GM18909 (cell line): ENCODE results near the gene GALNTL6.
A peak's percentile ranks its signal among the peaks of the same experiment; 100 is the strongest.
"Not testable (repeated sequence)": the region's sequence is repeated elsewhere in the genome, so short reads cannot be mapped to it uniquely, and the experiment has no call there.

Experiments used
- ATAC-seq: cut with Tn5 transposase; IDR thresholded peaks from one replicate; pipeline ENCODE4 v1.9.1; 2021; ENCODE audit warnings: mild to moderate bottlenecking; ENCODE audit not compliant: unreplicated experiment, poor library complexity

GALNTL6 gene

GRCh38 chr4:173019664-173020063, 1206.5 kb downstream of the GALNTL6 start:
- ATAC-seq: no peak

DNA sequence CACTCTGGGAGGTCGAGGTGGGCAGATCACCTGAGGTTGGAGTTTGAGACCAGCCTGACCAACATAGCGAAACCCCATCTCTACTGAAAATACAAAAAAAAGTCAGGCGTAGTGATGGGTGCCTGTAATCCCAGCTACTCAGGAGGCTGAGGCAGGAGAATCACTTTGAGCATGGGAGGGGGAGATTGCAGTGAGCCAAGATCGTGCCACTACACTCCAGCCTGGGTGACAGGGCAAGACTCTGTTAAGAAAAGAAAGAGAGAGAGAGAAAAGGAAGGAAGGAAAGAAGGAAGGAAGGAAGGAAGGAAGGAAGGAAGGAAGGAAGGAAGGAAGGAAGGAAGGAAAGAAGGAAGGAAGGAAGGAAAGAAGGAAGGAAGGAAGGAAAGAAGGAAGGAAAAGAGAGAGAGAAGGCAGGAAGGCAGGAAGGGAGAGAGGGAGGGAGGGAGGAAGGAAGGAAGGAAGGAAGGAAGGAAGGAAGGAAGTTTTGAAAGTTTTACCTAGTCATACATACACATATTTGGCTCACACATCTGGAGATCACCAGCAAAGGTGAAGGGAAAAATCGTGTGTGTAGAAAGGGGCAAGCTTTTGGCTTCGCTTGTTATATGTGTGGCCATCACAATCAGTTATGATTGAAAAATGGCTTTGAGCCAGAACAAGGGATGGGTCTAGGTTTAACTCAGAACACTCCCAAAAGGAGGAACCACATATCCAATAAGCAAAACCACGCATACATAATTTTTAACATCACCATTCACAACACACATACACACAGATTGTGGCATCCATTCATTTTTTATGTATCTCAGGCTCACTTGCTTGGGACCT, 1208.8 kb downstream of the GALNTL6 start:
- not testable (repeated sequence) for ATAC-seq

GRCh38 chr4:173024203-173024602, 1211.0 kb downstream of the GALNTL6 start:
- no peak for ATAC-seq

- peak; percentile 86 for ATAC-seq
Observed at GRCh38 chr4:173025131-173025530, 1211.9 kb downstream of the GALNTL6 start.

DNA sequence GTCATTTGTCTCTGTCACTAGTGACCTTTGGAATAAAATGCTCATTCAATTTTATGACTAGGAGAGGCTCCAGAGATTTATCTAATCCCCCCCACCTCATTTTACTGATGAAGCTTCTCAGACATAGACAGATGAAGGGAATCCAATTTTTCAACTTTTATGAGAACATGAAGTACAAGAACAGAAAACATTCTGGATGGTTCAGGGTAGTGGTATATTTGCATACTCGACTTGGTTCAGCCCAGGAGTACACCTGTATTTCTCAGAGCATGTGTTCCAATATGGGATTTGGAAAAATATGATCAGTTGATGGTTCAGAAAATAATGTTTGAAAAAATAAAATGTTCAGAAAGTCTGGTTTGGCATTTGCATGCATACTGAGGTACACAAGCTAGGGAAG, 1224.0 kb downstream of the GALNTL6 start:
- ATAC-seq: no peak

- ATAC-seq: no peak
Observed at GRCh38 chr4:173038192-173038896, 1225.1 kb downstream of the GALNTL6 start.

- ATAC-seq: peak; percentile 57
Observed at GRCh38 chr4:173039617-173040577, 1226.7 kb downstream of the GALNTL6 start.

DNA sequence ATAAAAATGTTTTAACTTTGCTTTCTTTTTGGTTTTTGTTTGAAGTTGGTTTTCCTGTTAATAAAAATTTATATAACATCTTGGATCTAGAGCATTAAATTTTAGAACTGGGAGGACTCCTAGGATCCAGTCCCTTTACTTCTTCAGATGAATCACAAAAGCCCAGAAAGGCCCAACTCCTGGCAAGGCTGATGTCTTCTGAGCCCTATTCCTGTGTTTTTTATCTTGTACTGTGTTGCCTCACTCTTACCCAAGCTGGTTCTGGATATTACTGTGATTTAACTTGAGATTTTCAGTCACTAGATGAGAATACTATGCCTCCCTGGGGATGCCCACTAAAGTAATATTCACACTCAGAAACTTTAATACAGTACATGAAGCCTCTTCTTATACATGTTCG, 1228.3 kb downstream of the GALNTL6 start:
- ATAC-seq: no peak

GRCh38 chr4:173042139-173042538, 1228.9 kb downstream of the GALNTL6 start:
- not testable (repeated sequence) for ATAC-seq

- ATAC-seq: no peak
Observed at GRCh38 chr4:173044340-173044739, 1231.1 kb downstream of the GALNTL6 start.

GRCh38 chr4:173045571-173045970, 1232.4 kb downstream of the GALNTL6 start:
- ATAC-seq: no peak

DNA sequence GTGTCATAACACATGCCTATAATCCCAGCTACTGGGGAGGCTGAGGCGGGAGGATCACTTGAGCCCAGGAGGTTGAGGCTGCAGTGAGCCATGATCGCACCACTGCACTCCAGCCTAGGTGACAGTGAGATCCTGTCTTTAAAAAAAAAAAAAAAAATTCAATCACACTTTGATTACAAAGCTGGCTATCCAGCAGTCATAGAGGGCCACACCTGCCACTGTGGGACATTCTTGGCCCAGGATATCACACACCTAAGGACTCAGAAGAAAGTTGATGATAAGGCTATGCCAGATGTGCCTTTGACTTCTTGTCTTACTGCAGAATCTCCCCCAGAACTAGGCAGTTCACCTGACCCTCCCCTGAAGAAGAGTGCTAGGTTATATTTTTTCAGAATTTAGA, 1232.9 kb downstream of the GALNTL6 start:
- ATAC-seq: no peak

- ATAC-seq: no peak
Observed at GRCh38 chr4:173046818-173047217, 1233.6 kb downstream of the GALNTL6 start.

DNA sequence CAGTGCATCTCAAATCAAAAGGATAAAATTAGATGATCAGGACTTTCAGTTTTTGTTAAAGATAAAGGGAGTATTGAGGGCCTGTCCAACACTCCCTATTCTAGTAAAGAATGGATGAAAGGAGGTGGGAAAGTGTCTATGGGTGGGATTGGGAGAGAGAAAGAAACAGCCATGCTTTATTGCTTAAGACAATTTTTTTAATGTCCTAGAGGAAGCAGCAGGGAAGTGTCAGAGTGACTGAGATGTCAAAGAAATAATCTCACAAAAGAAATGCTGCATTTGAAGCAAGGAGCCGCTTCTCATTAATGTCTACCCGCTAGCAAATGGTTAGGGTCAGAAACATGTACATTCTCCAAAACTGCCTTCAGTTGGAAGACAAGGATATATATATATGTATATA, 1238.0 kb downstream of the GALNTL6 start:
- no peak for ATAC-seq

GRCh38 chr4:173051716-173052115, 1238.5 kb downstream of the GALNTL6 start:
- ATAC-seq: no peak

GRCh38 chr4:173052439-173052838, 1239.2 kb downstream of the GALNTL6 start:
- no peak for ATAC-seq

GRCh38 chr4:173056271-173056670, 1243.1 kb downstream of the GALNTL6 start:
- ATAC-seq: no peak

- no peak for ATAC-seq
Observed at GRCh38 chr4:173056710-173057109, 1243.5 kb downstream of the GALNTL6 start.

- no peak for ATAC-seq
Observed at GRCh38 chr4:173057442-173057841, 1244.2 kb downstream of the GALNTL6 start.

GRCh38 chr4:173057901-173058300, 1244.7 kb downstream of the GALNTL6 start:
- ATAC-seq: no peak

DNA sequence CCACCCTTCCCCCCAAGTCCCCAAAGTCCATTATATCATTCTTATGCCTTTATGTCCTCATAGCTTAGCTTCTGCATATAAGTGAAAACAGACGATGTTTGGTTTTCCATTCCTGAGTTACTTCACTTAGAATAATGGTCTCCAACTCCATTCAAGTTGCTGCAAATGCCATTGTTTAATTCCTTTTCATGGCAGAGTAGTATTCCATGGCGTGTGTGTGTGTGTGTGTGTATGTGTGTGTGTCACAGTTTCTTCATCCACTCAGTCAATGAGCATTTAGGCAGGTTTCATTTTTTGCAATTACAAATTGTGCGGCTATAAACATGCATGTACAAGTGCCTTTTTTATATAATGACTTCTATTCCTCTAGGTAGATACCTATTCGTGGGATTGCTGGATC, 1248.0 kb downstream of the GALNTL6 start:
- no peak for ATAC-seq
